ENCODE results near the gene ZNF385D. TPM values are rescaled to one million over a fixed set of nuclear protein-coding genes. Genes with fewer than 3 reads are reported as not detected.

The ZNF385D gene
- total RNA-seq, 1 donor from 2014 or later, result 0.43 TPM

GRCh38 chr3:21414506-21414905 is 336.5 kb downstream of the ZNF385D start:
- no peak for DNase-seq (ENCODE audit: extremely low spot score, unreplicated experiment)
- Mint-ChIP-seq H3K4me1 (ENCODE audit: unreplicated experiment) (no peaks in the 10 kb centered on the region), H3K36me3 (ENCODE audit: unreplicated experiment) (no peaks in the 10 kb centered on the region), H3K9me3 (ENCODE audit: unreplicated experiment) (no peaks in the 10 kb centered on the region), H3K27me3 (ENCODE audit: unreplicated experiment) (peaks cover 5% of the 10 kb centered on the region), H3K27ac (ENCODE audit: unreplicated experiment) (no peak overlapping the region), H3K4me3 (ENCODE audit: unreplicated experiment) (no peak overlapping the region)
- TF ChIP-seq, protein P1, sequence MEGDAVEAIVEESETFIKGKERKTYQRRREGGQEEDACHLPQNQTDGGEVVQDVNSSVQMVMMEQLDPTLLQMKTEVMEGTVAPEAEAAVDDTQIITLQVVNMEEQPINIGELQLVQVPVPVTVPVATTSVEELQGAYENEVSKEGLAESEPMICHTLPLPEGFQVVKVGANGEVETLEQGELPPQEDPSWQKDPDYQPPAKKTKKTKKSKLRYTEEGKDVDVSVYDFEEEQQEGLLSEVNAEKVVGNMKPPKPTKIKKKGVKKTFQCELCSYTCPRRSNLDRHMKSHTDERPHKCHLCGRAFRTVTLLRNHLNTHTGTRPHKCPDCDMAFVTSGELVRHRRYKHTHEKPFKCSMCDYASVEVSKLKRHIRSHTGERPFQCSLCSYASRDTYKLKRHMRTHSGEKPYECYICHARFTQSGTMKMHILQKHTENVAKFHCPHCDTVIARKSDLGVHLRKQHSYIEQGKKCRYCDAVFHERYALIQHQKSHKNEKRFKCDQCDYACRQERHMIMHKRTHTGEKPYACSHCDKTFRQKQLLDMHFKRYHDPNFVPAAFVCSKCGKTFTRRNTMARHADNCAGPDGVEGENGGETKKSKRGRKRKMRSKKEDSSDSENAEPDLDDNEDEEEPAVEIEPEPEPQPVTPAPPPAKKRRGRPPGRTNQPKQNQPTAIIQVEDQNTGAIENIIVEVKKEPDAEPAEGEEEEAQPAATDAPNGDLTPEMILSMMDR (IDR thresholded peaks at IDR 0.05), result no peak

DNA sequence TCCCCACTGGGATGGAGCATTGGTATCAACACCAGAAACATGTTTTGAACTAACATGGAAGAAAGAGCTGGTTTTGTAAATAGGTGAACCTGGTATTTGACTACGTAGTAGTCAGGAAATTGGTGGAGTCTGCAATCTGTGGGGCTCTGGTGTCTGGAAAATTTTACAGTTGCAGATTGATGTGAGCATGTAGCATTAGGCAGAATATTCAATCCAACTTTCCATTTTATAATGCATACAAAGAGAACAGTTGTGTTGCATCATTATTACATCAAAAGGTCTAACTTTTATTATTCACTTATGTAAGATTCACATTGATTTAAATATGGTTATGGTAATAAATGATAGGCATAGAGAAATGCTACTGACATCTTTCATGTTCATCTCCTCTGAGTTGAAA is 340.0 kb downstream of the ZNF385D start:
- Mint-ChIP-seq H3K27me3 (ENCODE audit: unreplicated experiment) (peaks cover 5% of the 10 kb centered on the region), H3K36me3 (ENCODE audit: unreplicated experiment) (no peaks in the 10 kb centered on the region), H3K4me3 (ENCODE audit: unreplicated experiment) (no peak overlapping the region), H3K4me1 (ENCODE audit: unreplicated experiment) (no peaks in the 10 kb centered on the region), H3K27ac (ENCODE audit: unreplicated experiment) (no peak overlapping the region), H3K9me3 (ENCODE audit: unreplicated experiment) (no peaks in the 10 kb centered on the region)
- no peak for DNase-seq (ENCODE audit: extremely low spot score, unreplicated experiment)
- TF ChIP-seq, protein P1 (IDR thresholded peaks at IDR 0.05), result no peak

DNA sequence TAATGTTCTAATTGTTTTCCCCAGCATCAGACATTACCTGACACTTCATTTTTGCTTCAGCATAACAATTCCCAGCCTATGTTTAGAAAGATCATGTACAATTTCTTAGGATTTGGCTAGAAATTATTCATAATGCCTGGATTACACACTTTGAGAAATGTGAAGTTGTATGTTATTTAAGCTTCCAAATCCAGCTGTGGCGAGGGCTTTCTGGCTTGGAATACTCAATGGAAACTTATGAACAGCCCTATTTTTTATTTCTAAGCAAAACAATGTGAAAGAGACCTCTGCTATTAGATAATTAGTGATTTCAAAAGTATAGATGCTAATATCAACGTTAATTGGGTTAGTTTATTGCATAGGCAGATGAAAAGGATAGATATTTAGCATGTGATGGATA is 341.6 kb downstream of the ZNF385D start:
- TF ChIP-seq, protein P1 (IDR thresholded peaks at IDR 0.05), result no peak
- no peak for DNase-seq (ENCODE audit: extremely low spot score, unreplicated experiment)
- Mint-ChIP-seq H3K9me3 (ENCODE audit: unreplicated experiment) (peaks cover 6% of the 10 kb centered on the region), H3K4me1 (ENCODE audit: unreplicated experiment) (no peaks in the 10 kb centered on the region), H3K4me3 (ENCODE audit: unreplicated experiment) (no peak overlapping the region), H3K27ac (ENCODE audit: unreplicated experiment) (no peak overlapping the region), H3K36me3 (ENCODE audit: unreplicated experiment) (no peaks in the 10 kb centered on the region), H3K27me3 (ENCODE audit: unreplicated experiment) (peaks cover 5% of the 10 kb centered on the region)

GRCh38 chr3:21407743-21408142 is 343.3 kb downstream of the ZNF385D start:
- Mint-ChIP-seq H3K4me3 (ENCODE audit: unreplicated experiment) (no peak overlapping the region), H3K4me1 (ENCODE audit: unreplicated experiment) (no peaks in the 10 kb centered on the region), H3K9me3 (ENCODE audit: unreplicated experiment) (peaks cover 10% of the 10 kb centered on the region), H3K27ac (ENCODE audit: unreplicated experiment) (no peak overlapping the region), H3K36me3 (ENCODE audit: unreplicated experiment) (no peaks in the 10 kb centered on the region), H3K27me3 (ENCODE audit: unreplicated experiment) (no peaks in the 10 kb centered on the region)
- TF ChIP-seq, protein P1 (IDR thresholded peaks at IDR 0.05), result no peak
- DNase-seq (ENCODE audit: extremely low spot score, unreplicated experiment), result no peak

GRCh38 chr3:21405671-21406667 is 345.0 kb downstream of the ZNF385D start:
- Mint-ChIP-seq H3K4me3 (ENCODE audit: unreplicated experiment) (no peak overlapping the region), H3K36me3 (ENCODE audit: unreplicated experiment) (no peaks in the 10 kb centered on the region), H3K27ac (ENCODE audit: unreplicated experiment) (no peak overlapping the region), H3K27me3 (ENCODE audit: unreplicated experiment) (no peaks in the 10 kb centered on the region), H3K4me1 (ENCODE audit: unreplicated experiment) (no peaks in the 10 kb centered on the region), H3K9me3 (ENCODE audit: unreplicated experiment) (peaks cover 10% of the 10 kb centered on the region)
- TF ChIP-seq, protein P1 (IDR thresholded peaks at IDR 0.05), result no peak
- peak; percentile 84 for DNase-seq (ENCODE audit: extremely low spot score, unreplicated experiment)

Measured in osteocyte (in vitro differentiated cells).